Mesendoderm (in vitro differentiated cells): ENCODE results near the gene DMD.

Experiments used
- DNase-seq: peaks from one replicate; pipeline ENCODE4 v3.0.0; 2013
- H2AK5ac ChIP-seq: 2 replicates; pipeline ENCODE4 v1.6.1; 2013; ENCODE audit warnings: low read length, inconsistent platforms
- H2BK120ac ChIP-seq: 2 replicates; pipeline ENCODE4 v1.6.1; 2013; ENCODE audit warnings: low read depth, mild to moderate bottlenecking, low read length, moderate library complexity, mixed read lengths
- H2BK15ac ChIP-seq: replicated peaks from 2 replicates; pipeline ENCODE4 v1.6.1; 2013; ENCODE audit warnings: low read depth, mild to moderate bottlenecking, moderate library complexity
- H2BK5ac ChIP-seq: 2 replicates; pipeline ENCODE4 v1.6.1; 2013; ENCODE audit warnings: low read length, inconsistent platforms
- H3K18ac ChIP-seq: 2 replicates; pipeline ENCODE4 v1.6.1; 2013; ENCODE audit warnings: mild to moderate bottlenecking, low read length, mixed read lengths
- H3K23ac ChIP-seq: one replicate; pipeline ENCODE4 v1.6.1; 2013; ENCODE audit warnings: low read length
- H3K27ac ChIP-seq: 2 replicates; pipeline ENCODE4 v1.5.1; 2013; ENCODE audit warnings: low read depth, mild to moderate bottlenecking, inconsistent platforms, low read length, moderate library complexity
- H3K27me3 ChIP-seq: 2 replicates; pipeline ENCODE4 v1.6.1; 2013; ENCODE audit warnings: low read length, control low read depth, mild to moderate bottlenecking, inconsistent platforms; ENCODE audit not compliant: insufficient read depth, poor library complexity
- H3K36me3 ChIP-seq: 2 replicates; pipeline ENCODE4 v1.6.1; 2013; ENCODE audit warnings: low read length, inconsistent platforms; ENCODE audit not compliant: control insufficient read depth, insufficient read depth
- H3K4ac ChIP-seq: one replicate; pipeline ENCODE4 v1.6.1; 2013; ENCODE audit warnings: low read depth, mild to moderate bottlenecking, low read length, moderate library complexity
- H3K4me1 ChIP-seq: 2 replicates; pipeline ENCODE4 v1.6.1; 2013; ENCODE audit warnings: low read depth, low read length, inconsistent platforms; ENCODE audit not compliant: control insufficient read depth
- H3K4me2 ChIP-seq: 2 replicates; pipeline ENCODE4 v1.6.1; 2013; ENCODE audit warnings: low read length
- H3K4me3 ChIP-seq: 2 replicates; pipeline ENCODE4 v1.5.1; 2013; ENCODE audit warnings: mild to moderate bottlenecking, low read length
- H3K56ac ChIP-seq: one replicate; pipeline ENCODE4 v1.6.1; 2013; ENCODE audit warnings: low read length
- H3K79me1 ChIP-seq: 2 replicates; pipeline ENCODE4 v1.6.1; 2013; ENCODE audit warnings: low read length, inconsistent platforms
- H3K79me2 ChIP-seq: 2 replicates; pipeline ENCODE4 v1.6.1; 2013; ENCODE audit warnings: mild to moderate bottlenecking, low read length; ENCODE audit not compliant: control insufficient read depth, insufficient read depth
- H3K9ac ChIP-seq: 2 replicates; pipeline ENCODE4 v1.6.1; 2013; ENCODE audit warnings: low read length, inconsistent platforms
- H4K5ac ChIP-seq: one replicate; pipeline ENCODE4 v1.6.1; 2013; ENCODE audit warnings: low read length
- H4K8ac ChIP-seq: one replicate; pipeline ENCODE4 v1.6.1; 2013; ENCODE audit warnings: low read depth, mild to moderate bottlenecking, control low read depth, low read length, moderate library complexity
- WGBS: extraction: QIAGEN DNeasy Blood & Tissue Kit; methylation state at CpG from one replicate; pipeline ENCODE4 v1.1.7; 2013; ENCODE audit warnings: low lambda C conversion rate, missing lambda C conversion rate; ENCODE audit not compliant: insufficient coverage; ENCODE audit errors: extremely low coverage; 5-methylcytosine and 5-hydroxymethylcytosine counted together

Gene DMD

DNA sequence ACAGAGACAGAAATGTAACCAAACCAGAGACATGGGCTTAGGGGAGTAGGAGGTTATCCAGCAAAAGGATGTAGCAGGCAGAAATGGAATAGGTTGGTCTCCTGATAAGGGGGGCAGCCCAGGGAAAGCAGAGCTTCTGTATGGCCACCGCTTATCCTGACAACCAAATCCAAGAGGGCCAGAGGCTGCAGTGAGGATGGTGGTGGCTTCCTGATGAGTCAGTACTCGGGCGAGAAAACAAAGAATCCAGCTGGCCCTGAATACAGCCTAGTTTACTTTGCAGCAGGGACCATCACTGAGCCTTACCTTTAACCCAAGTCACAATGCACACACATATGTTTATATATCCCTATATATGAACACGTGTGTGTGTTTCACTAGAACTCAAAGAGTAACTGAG lies 2009.8 kb downstream of the DMD start:
- H2BK5ac ChIP-seq: no peak overlapping the region
- H3K79me2 ChIP-seq: no peaks in the 10 kb centered on the region
- no CpG with 5 or more reads among the region's 4 CpGs for WGBS
- H3K56ac ChIP-seq: no peak overlapping the region
- no peak overlapping the region for H3K27ac ChIP-seq
- no peak overlapping the region for H3K18ac ChIP-seq
- no peak overlapping the region for H3K9ac ChIP-seq
- H3K4me3 ChIP-seq: no peak overlapping the region
- no peaks in the 10 kb centered on the region for H3K4me1 ChIP-seq
- H2AK5ac ChIP-seq: no peak overlapping the region
- no peak overlapping the region for H4K5ac ChIP-seq
- no peak overlapping the region for H2BK120ac ChIP-seq
- no peaks in the 10 kb centered on the region for H3K36me3 ChIP-seq
- no peaks in the 10 kb centered on the region for H3K79me1 ChIP-seq
- H3K4ac ChIP-seq: no peak overlapping the region
- no peak overlapping the region for H4K8ac ChIP-seq
- H3K27me3 ChIP-seq: no peaks in the 10 kb centered on the region
- H3K4me2 ChIP-seq: no peak overlapping the region
- no peak overlapping the region for H3K23ac ChIP-seq
- no peak overlapping the region for H2BK15ac ChIP-seq
- DNase-seq: no peak

GRCh38 chrX:31200430-31200829 lies 2010.9 kb downstream of the DMD start:
- Histone ChIP-seq H3K27ac (no peak overlapping the region), H3K23ac (no peak overlapping the region), H3K4me3 (no peak overlapping the region), H4K8ac (no peak overlapping the region), H3K36me3 (no peaks in the 10 kb centered on the region), H3K56ac (no peak overlapping the region), H4K5ac (no peak overlapping the region), H3K4me2 (no peak overlapping the region), H3K27me3 (no peaks in the 10 kb centered on the region), H2AK5ac (no peak overlapping the region), H3K9ac (no peak overlapping the region), H3K79me1 (no peaks in the 10 kb centered on the region), H2BK15ac (no peak overlapping the region), H2BK5ac (no peak overlapping the region), H2BK120ac (no peak overlapping the region), H3K18ac (no peak overlapping the region), H3K79me2 (no peaks in the 10 kb centered on the region), H3K4me1 (no peaks in the 10 kb centered on the region), H3K4ac (no peak overlapping the region)
- no CpG with 5 or more reads among the region's 1 CpG for WGBS
- no peak for DNase-seq

- H3K23ac ChIP-seq: no peak overlapping the region
- H2BK5ac ChIP-seq: no peak overlapping the region
- H3K79me1 ChIP-seq: no peaks in the 10 kb centered on the region
- no peaks in the 10 kb centered on the region for H3K79me2 ChIP-seq
- H3K56ac ChIP-seq: no peak overlapping the region
- H3K4me1 ChIP-seq: no peaks in the 10 kb centered on the region
- no peak overlapping the region for H3K9ac ChIP-seq
- no peak for DNase-seq
- no peak overlapping the region for H3K4me3 ChIP-seq
- H3K18ac ChIP-seq: no peak overlapping the region
- no peak overlapping the region for H3K27ac ChIP-seq
- H2AK5ac ChIP-seq: no peak overlapping the region
- no peak overlapping the region for H4K8ac ChIP-seq
- H2BK120ac ChIP-seq: no peak overlapping the region
- no peak overlapping the region for H2BK15ac ChIP-seq
- no peaks in the 10 kb centered on the region for H3K27me3 ChIP-seq
- H4K5ac ChIP-seq: no peak overlapping the region
- no peak overlapping the region for H3K4ac ChIP-seq
- no peaks in the 10 kb centered on the region for H3K36me3 ChIP-seq
- WGBS: no CpG with 5 or more reads among the region's 5 CpGs
- H3K4me2 ChIP-seq: no peak overlapping the region
These were observed 2011.6 kb downstream of the DMD start for GRCh38 chrX:31199840-31200114.

DNA sequence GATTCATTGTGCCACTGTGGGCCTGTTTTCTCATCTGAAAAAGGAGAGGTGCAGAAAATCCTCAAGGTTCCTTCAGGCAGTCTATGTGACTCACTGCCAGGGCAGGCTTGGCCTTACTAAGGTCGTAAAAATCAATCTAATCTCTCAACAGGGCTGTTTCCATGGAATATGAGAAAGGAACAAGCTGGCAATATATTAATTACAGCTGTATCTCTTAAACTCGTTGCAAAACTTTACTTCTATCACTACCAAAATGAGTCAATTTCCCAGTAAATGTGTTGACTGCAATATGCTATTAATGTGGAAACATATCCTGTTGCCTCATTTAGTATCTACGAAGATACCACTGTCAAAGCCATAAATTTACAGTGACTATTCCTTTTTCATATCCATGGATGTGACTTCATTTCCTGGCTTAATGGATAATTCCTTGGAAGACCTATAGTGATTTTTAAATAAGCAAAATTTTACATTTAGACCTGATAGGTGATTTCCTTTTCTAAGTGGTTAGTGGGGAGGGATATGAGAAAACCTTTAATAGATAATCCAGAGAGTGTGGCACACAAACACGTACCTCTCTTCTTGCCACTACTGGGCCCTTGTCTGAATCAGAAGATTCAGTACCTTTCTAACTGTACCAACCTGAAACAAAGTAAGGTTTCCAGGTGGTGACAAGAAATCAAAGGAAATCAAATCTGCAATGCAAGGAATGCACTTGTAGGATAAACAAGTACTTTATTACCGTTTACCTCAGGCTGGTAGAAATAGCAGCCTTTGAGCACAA lies 2012.1 kb downstream of the DMD start:
- H3K56ac ChIP-seq: no peak overlapping the region
- DNase-seq: no peak
- no peaks in the 10 kb centered on the region for H3K79me1 ChIP-seq
- H3K4me3 ChIP-seq: no peak overlapping the region
- H3K23ac ChIP-seq: no peak overlapping the region
- H3K4ac ChIP-seq: no peak overlapping the region
- H2BK120ac ChIP-seq: no peak overlapping the region
- no peak overlapping the region for H3K9ac ChIP-seq
- no peaks in the 10 kb centered on the region for H3K79me2 ChIP-seq
- no peak overlapping the region for H2BK15ac ChIP-seq
- H4K8ac ChIP-seq: no peak overlapping the region
- H4K5ac ChIP-seq: no peak overlapping the region
- no peaks in the 10 kb centered on the region for H3K4me1 ChIP-seq
- no CpG with 5 or more reads among the region's 5 CpGs for WGBS
- H3K27ac ChIP-seq: no peak overlapping the region
- H3K18ac ChIP-seq: no peak overlapping the region
- no peak overlapping the region for H2AK5ac ChIP-seq
- no peaks in the 10 kb centered on the region for H3K36me3 ChIP-seq
- H3K27me3 ChIP-seq: no peaks in the 10 kb centered on the region
- no peak overlapping the region for H3K4me2 ChIP-seq
- no peak overlapping the region for H2BK5ac ChIP-seq

DNA sequence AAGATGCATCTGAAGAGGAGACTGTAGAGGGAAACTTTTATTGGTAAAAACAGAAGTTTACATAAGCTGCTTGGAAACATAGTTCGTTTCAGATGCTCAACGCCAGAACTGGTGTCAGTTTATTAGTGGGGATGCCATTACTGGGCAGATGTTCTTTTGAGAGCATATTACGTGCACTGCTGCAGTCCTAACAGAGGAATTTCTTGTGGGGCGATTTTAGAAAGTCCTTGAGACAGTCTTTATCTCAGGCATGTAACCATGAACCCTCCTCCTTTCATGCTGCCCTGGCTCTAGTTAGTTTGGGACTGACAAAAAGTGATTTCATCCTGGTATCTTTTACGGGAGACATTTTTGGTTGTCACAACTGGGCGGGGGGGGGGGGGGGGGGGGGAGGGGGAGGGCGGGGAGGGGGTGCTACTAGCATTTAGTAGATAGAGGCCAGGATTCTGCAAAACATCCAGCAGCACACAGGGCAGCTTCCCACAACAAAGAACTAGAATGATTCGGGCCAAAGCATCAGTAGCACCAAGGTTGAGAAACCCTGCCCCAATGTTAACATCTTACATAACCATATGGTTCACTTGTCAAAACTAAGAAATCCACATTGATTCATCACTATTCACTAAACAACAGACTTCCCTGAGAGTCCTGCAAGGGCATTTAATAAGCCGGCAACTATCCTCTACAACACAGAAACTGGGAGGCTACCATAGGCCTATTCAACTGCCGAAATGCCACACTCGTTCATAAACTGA lies 2021.0 kb downstream of the DMD start:
- Histone ChIP-seq H3K79me1 (no peaks in the 10 kb centered on the region), H3K56ac (no peak overlapping the region), H2AK5ac (no peak overlapping the region), H4K8ac (no peak overlapping the region), H3K9ac (no peak overlapping the region), H3K27me3 (no peaks in the 10 kb centered on the region), H2BK15ac (no peak overlapping the region), H2BK120ac (no peak overlapping the region), H3K27ac (no peak overlapping the region), H3K79me2 (no peaks in the 10 kb centered on the region), H3K36me3 (no peaks in the 10 kb centered on the region), H4K5ac (no peak overlapping the region), H3K4me2 (no peak overlapping the region), H2BK5ac (no peak overlapping the region), H3K23ac (no peak overlapping the region), H3K18ac (no peak overlapping the region), H3K4me3 (no peak overlapping the region), H3K4ac (no peak overlapping the region), H3K4me1 (no peaks in the 10 kb centered on the region)
- no peak for DNase-seq
- WGBS: no CpG with 5 or more reads among the region's 11 CpGs
